ENCODE measurements around the gene FBXO31.

The FBXO31 gene

GRCh38 chr16:87319997-87320491 is 63.5 kb downstream of the FBXO31 start:
- no peak overlapping the region for H3K4me3 ChIP-seq (ENCODE audit: low read depth, low read length)
- no peak for TF ChIP-seq CTCF (IDR thresholded peaks at IDR 0.05; ENCODE audit: borderline replicate concordance, insufficient read depth, low read depth, low read length)

- no peak overlapping the region for H3K4me3 ChIP-seq (ENCODE audit: low read depth, low read length)
- TF ChIP-seq CTCF (IDR thresholded peaks at IDR 0.05; ENCODE audit: borderline replicate concordance, insufficient read depth, low read depth, low read length), result no peak
Measured at GRCh38 chr16:87319011-87319410, 64.6 kb downstream of the FBXO31 start.

- H3K4me3 ChIP-seq (ENCODE audit: low read depth, low read length), result peak overlapping the region; percentile 76
- no peak for TF ChIP-seq CTCF (IDR thresholded peaks at IDR 0.05; ENCODE audit: borderline replicate concordance, insufficient read depth, low read depth, low read length)
Measured at GRCh38 chr16:87317750-87318644, 65.6 kb downstream of the FBXO31 start.

GRCh38 chr16:87316923-87317749 is 66.4 kb downstream of the FBXO31 start, which contains the start of gene C16orf95:
Gene C16orf95, minus strand, starts transcription at chr16:87317392. Its CDS starts 150 bp downstream, at chr16:87317242.
- peak; percentile 75 for TF ChIP-seq CTCF (IDR thresholded peaks at IDR 0.05; ENCODE audit: borderline replicate concordance, insufficient read depth, low read depth, low read length)
- peak within 1 kb of the TSS; percentile 76 for H3K4me3 ChIP-seq (ENCODE audit: low read depth, low read length)

- no peak for TF ChIP-seq CTCF (IDR thresholded peaks at IDR 0.05; ENCODE audit: borderline replicate concordance, insufficient read depth, low read depth, low read length)
- H3K4me3 ChIP-seq (ENCODE audit: low read depth, low read length), result peak overlapping the region; percentile 76
Measured at GRCh38 chr16:87316450-87316922, 67.1 kb downstream of the FBXO31 start.

- no peak for TF ChIP-seq CTCF (IDR thresholded peaks at IDR 0.05; ENCODE audit: borderline replicate concordance, insufficient read depth, low read depth, low read length)
- no peak overlapping the region for H3K4me3 ChIP-seq (ENCODE audit: low read depth, low read length)
Measured at GRCh38 chr16:87314990-87315420, 68.6 kb downstream of the FBXO31 start.

All from GM12875 (cell line).